ENCODE results near the gene SIMC1. TPM values are rescaled to one million over a fixed set of nuclear protein-coding genes. Genes with fewer than 3 reads are reported as not detected.
A peak's percentile ranks its signal among the peaks of the same experiment; 100 is the strongest.
"Not testable (repeated sequence)": the region's sequence is repeated elsewhere in the genome, so short reads cannot be mapped to it uniquely, and the experiment has no call there.

The SIMC1 gene
- total RNA-seq, 1 experiment from 2014 or later: 19.2 TPM

- BruUV-seq (replicated peaks); ATAC-seq; DNase-seq (ENCODE audit: low read depth, low spot score); H3K4me3 ChIP-seq (ENCODE audit: low read depth in 2 of 2, low read length in 2 of 2); CTCF ChIA-PET; H3K9me3 ChIP-seq (ENCODE audit: control insufficient read depth, insufficient read depth, low read depth, low read length); POLR2A ChIA-PET; in situ Hi-C loops (cut with HindIII; ENCODE audit: low pct_unique_long_range_greater_than_20kb, low sequenced_read_pairs); H3K27ac ChIP-seq (ENCODE audit: low read length); H3K36me3 ChIP-seq (ENCODE audit: control insufficient read depth, insufficient read depth, low read length); intact Hi-C loops (cut with micrococcal nuclease; ENCODE audit: unreplicated experiment); H3K4me1 ChIP-seq (ENCODE audit: control insufficient read depth, insufficient read depth, low read length); H3K27me3 ChIP-seq (ENCODE audit: control insufficient read depth, insufficient read depth, low read length): not testable (repeated sequence)
These were observed 42.6 kb upstream of the SIMC1 start for GRCh38 chr5:176195487-176196207.

- H3K4me3 ChIP-seq (ENCODE audit: low read depth in 2 of 2, low read length in 2 of 2); ATAC-seq; BruUV-seq (replicated peaks); H3K27me3 ChIP-seq (ENCODE audit: control insufficient read depth, insufficient read depth, low read length); POLR2A ChIA-PET; DNase-seq (ENCODE audit: low read depth, low spot score); H3K9me3 ChIP-seq (ENCODE audit: control insufficient read depth, insufficient read depth, low read depth, low read length); H3K4me1 ChIP-seq (ENCODE audit: control insufficient read depth, insufficient read depth, low read length); intact Hi-C loops (cut with micrococcal nuclease; ENCODE audit: unreplicated experiment); H3K27ac ChIP-seq (ENCODE audit: low read length); CTCF ChIA-PET; in situ Hi-C loops (cut with HindIII; ENCODE audit: low pct_unique_long_range_greater_than_20kb, low sequenced_read_pairs); H3K36me3 ChIP-seq (ENCODE audit: control insufficient read depth, insufficient read depth, low read length): not testable (repeated sequence)
These were observed 41.4 kb upstream of the SIMC1 start for GRCh38 chr5:176196781-176197180.

GRCh38 chr5:176197234-176197858 lies 40.9 kb upstream of the SIMC1 start:
- H3K36me3 ChIP-seq (ENCODE audit: control insufficient read depth, insufficient read depth, low read length); DNase-seq (ENCODE audit: low read depth, low spot score); H3K4me3 ChIP-seq (ENCODE audit: low read depth in 2 of 2, low read length in 2 of 2); H3K27ac ChIP-seq (ENCODE audit: low read length); BruUV-seq (replicated peaks); H3K27me3 ChIP-seq (ENCODE audit: control insufficient read depth, insufficient read depth, low read length); H3K9me3 ChIP-seq (ENCODE audit: control insufficient read depth, insufficient read depth, low read depth, low read length); in situ Hi-C loops (cut with HindIII; ENCODE audit: low pct_unique_long_range_greater_than_20kb, low sequenced_read_pairs); H3K4me1 ChIP-seq (ENCODE audit: control insufficient read depth, insufficient read depth, low read length); intact Hi-C loops (cut with micrococcal nuclease; ENCODE audit: unreplicated experiment); ATAC-seq; POLR2A ChIA-PET: not testable (repeated sequence)
- CTCF ChIA-PET: interaction anchor here (0.7 kb wide), 1 partner anchor 26 kb away, joined by 4 read pairs; no protein-coding TSS in a partner anchor

- H3K9me3 ChIP-seq (ENCODE audit: control insufficient read depth, insufficient read depth, low read depth, low read length); DNase-seq (ENCODE audit: low read depth, low spot score); H3K4me1 ChIP-seq (ENCODE audit: control insufficient read depth, insufficient read depth, low read length); POLR2A ChIA-PET; H3K27ac ChIP-seq (ENCODE audit: low read length); H3K4me3 ChIP-seq (ENCODE audit: low read depth in 2 of 2, low read length in 2 of 2); in situ Hi-C loops (cut with HindIII; ENCODE audit: low pct_unique_long_range_greater_than_20kb, low sequenced_read_pairs); H3K27me3 ChIP-seq (ENCODE audit: control insufficient read depth, insufficient read depth, low read length); CTCF ChIA-PET; BruUV-seq (replicated peaks); ATAC-seq; intact Hi-C loops (cut with micrococcal nuclease; ENCODE audit: unreplicated experiment); H3K36me3 ChIP-seq (ENCODE audit: control insufficient read depth, insufficient read depth, low read length): not testable (repeated sequence)
These were observed 39.9 kb upstream of the SIMC1 start for GRCh38 chr5:176198299-176198698.

- DNase-seq (ENCODE audit: low read depth, low spot score): not testable (repeated sequence)
These were observed 39.1 kb upstream of the SIMC1 start for GRCh38 chr5:176198991-176199733.

GRCh38 chr5:176199803-176200399 lies 38.3 kb upstream of the SIMC1 start:
- H3K36me3 ChIP-seq (ENCODE audit: control insufficient read depth, insufficient read depth, low read length); in situ Hi-C loops (cut with HindIII; ENCODE audit: low pct_unique_long_range_greater_than_20kb, low sequenced_read_pairs); CTCF ChIA-PET; H3K9me3 ChIP-seq (ENCODE audit: control insufficient read depth, insufficient read depth, low read depth, low read length); POLR2A ChIA-PET; BruUV-seq (replicated peaks); H3K4me1 ChIP-seq (ENCODE audit: control insufficient read depth, insufficient read depth, low read length); ATAC-seq; intact Hi-C loops (cut with micrococcal nuclease; ENCODE audit: unreplicated experiment); DNase-seq (ENCODE audit: low read depth, low spot score); H3K27me3 ChIP-seq (ENCODE audit: control insufficient read depth, insufficient read depth, low read length); H3K27ac ChIP-seq (ENCODE audit: low read length): not testable (repeated sequence)
- H3K4me3 ChIP-seq (ENCODE audit: low read depth in 2 of 2, low read length in 2 of 2): 0 out of 4 replicates have a peak overlapping the region, but pooled peaks of 1 of the 2 experiments have one; percentile 42

More at GRCh38 chr5:176198991-176199733, 39.1 kb upstream of the SIMC1 start:
- H3K4me1 ChIP-seq (ENCODE audit: control insufficient read depth, insufficient read depth, low read length); CTCF ChIA-PET; H3K27me3 ChIP-seq (ENCODE audit: control insufficient read depth, insufficient read depth, low read length); intact Hi-C loops (cut with micrococcal nuclease; ENCODE audit: unreplicated experiment); POLR2A ChIA-PET; H3K36me3 ChIP-seq (ENCODE audit: control insufficient read depth, insufficient read depth, low read length); H3K27ac ChIP-seq (ENCODE audit: low read length); in situ Hi-C loops (cut with HindIII; ENCODE audit: low pct_unique_long_range_greater_than_20kb, low sequenced_read_pairs); BruUV-seq (replicated peaks); H3K9me3 ChIP-seq (ENCODE audit: control insufficient read depth, insufficient read depth, low read depth, low read length): not testable (repeated sequence)
- peak overlapping the region; percentile 42 to 43 for H3K4me3 ChIP-seq (ENCODE audit: low read depth in 2 of 2, low read length in 2 of 2)
- peak; percentile 88 for ATAC-seq

Data from Panc1 (cell line).